ENCODE results near the gene CACFD1. TPM values are rescaled to one million over a fixed set of nuclear protein-coding genes. Genes with fewer than 3 reads are reported as not detected.

Gene CACFD1
- total RNA-seq, 1 experiment from 2014 or later = 27.0 TPM

DNA sequence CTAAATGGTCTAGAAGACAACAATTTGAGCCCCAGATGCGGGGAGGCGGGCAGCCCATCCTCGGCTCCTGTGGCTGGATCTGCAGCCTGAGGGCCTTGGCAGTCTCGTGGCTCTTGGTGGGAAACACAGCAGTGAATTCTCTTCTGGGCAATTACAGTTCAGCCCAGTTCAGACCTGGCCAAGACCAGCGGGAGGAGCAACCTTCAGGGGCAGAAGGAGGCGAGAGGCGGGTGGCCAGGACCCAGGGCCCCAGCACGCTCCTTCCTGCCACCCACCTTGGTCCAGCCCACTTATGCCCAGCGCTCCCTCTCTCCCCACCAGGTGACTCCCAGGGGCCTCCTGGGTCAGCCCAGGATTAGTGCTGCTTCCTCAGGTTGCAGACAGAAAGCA is 57.2 kb downstream of the CACFD1 start:
- no peaks in the 10 kb centered on the region for H3K4me1 ChIP-seq
- H3K9me3 ChIP-seq = no peaks in the 10 kb centered on the region
- H3K27me3 ChIP-seq (replicated peaks; ENCODE audit: control insufficient read depth, insufficient read depth, low read length) = no peaks in the 10 kb centered on the region
- intact Hi-C loops (cut with micrococcal nuclease; ENCODE audit: unreplicated experiment) = no loop called here
- Mint-ChIP-seq H3K27ac (ENCODE audit: unreplicated experiment) (no peak overlapping the region), H3K27me3 (ENCODE audit: insufficient read depth, unreplicated experiment) (no peaks in the 10 kb centered on the region), H3K9me3 (ENCODE audit: unreplicated experiment) (no peaks in the 10 kb centered on the region), H3K4me1 (ENCODE audit: low read depth, unreplicated experiment) (no peaks in the 10 kb centered on the region), H3K36me3 (ENCODE audit: insufficient read depth, unreplicated experiment) (no peaks in the 10 kb centered on the region), H3K4me3 (ENCODE audit: unreplicated experiment) (no peak overlapping the region)
- BruUV-seq (replicated peaks) = no TSS peak
- no peak overlapping the region for H3K4me3 ChIP-seq (ENCODE audit: low read depth, low read length)
- CTCF ChIA-PET = no interaction called here
- DNase-seq = no peak
- TF ChIP-seq, protein P1, sequence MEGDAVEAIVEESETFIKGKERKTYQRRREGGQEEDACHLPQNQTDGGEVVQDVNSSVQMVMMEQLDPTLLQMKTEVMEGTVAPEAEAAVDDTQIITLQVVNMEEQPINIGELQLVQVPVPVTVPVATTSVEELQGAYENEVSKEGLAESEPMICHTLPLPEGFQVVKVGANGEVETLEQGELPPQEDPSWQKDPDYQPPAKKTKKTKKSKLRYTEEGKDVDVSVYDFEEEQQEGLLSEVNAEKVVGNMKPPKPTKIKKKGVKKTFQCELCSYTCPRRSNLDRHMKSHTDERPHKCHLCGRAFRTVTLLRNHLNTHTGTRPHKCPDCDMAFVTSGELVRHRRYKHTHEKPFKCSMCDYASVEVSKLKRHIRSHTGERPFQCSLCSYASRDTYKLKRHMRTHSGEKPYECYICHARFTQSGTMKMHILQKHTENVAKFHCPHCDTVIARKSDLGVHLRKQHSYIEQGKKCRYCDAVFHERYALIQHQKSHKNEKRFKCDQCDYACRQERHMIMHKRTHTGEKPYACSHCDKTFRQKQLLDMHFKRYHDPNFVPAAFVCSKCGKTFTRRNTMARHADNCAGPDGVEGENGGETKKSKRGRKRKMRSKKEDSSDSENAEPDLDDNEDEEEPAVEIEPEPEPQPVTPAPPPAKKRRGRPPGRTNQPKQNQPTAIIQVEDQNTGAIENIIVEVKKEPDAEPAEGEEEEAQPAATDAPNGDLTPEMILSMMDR (IDR thresholded peaks at IDR 0.05; ENCODE audit: insufficient read depth in 1 of 2, low read depth in 1 of 2, low read length in 1 of 2, severe bottlenecking in 1 of 2, unreplicated experiment in 1 of 2) = no peak
- POLR2A ChIA-PET = no interaction called here
- no peaks in the 10 kb centered on the region for H3K36me3 ChIP-seq (ENCODE audit: control insufficient read depth, insufficient read depth, low read length)

- Mint-ChIP-seq H3K9me3 (ENCODE audit: unreplicated experiment) (no peaks in the 10 kb centered on the region), H3K4me1 (ENCODE audit: low read depth, unreplicated experiment) (no peaks in the 10 kb centered on the region), H3K27ac (ENCODE audit: unreplicated experiment) (no peak overlapping the region), H3K27me3 (ENCODE audit: insufficient read depth, unreplicated experiment) (no peaks in the 10 kb centered on the region), H3K4me3 (ENCODE audit: unreplicated experiment) (no peak overlapping the region), H3K36me3 (ENCODE audit: insufficient read depth, unreplicated experiment) (no peaks in the 10 kb centered on the region)
- TF ChIP-seq, protein P1 (IDR thresholded peaks at IDR 0.05; ENCODE audit: insufficient read depth in 1 of 2, low read depth in 1 of 2, low read length in 1 of 2, severe bottlenecking in 1 of 2, unreplicated experiment in 1 of 2) = no peak
- Histone ChIP-seq H3K4me3 (ENCODE audit: low read depth, low read length) (no peak overlapping the region), H3K27me3 (replicated peaks; ENCODE audit: control insufficient read depth, insufficient read depth, low read length) (no peaks in the 10 kb centered on the region), H3K4me1 (no peaks in the 10 kb centered on the region), H3K36me3 (ENCODE audit: control insufficient read depth, insufficient read depth, low read length) (no peaks in the 10 kb centered on the region), H3K9me3 (no peaks in the 10 kb centered on the region)
- ChIA-PET CTCF (no interaction called here), POLR2A (no interaction called here)
- no TSS peak for BruUV-seq (replicated peaks)
- intact Hi-C loops (cut with micrococcal nuclease; ENCODE audit: unreplicated experiment) = no loop called here
- no peak for DNase-seq
Observed at GRCh38 chr9:133517711-133518110, 57.9 kb downstream of the CACFD1 start.

- no peak overlapping the region for H3K4me3 ChIP-seq (ENCODE audit: low read depth, low read length)
- Mint-ChIP-seq H3K36me3 (ENCODE audit: insufficient read depth, unreplicated experiment) (no peaks in the 10 kb centered on the region), H3K4me3 (ENCODE audit: unreplicated experiment) (no peak overlapping the region), H3K27ac (ENCODE audit: unreplicated experiment) (no peak overlapping the region), H3K9me3 (ENCODE audit: unreplicated experiment) (no peaks in the 10 kb centered on the region), H3K27me3 (ENCODE audit: insufficient read depth, unreplicated experiment) (no peaks in the 10 kb centered on the region), H3K4me1 (ENCODE audit: low read depth, unreplicated experiment) (no peaks in the 10 kb centered on the region)
- ChIA-PET POLR2A (interaction anchor here (0.5 kb wide), 1 partner anchor 344 kb away, joined by 4 read pairs; no protein-coding TSS in a partner anchor), CTCF (no interaction called here)
- no peaks in the 10 kb centered on the region for H3K36me3 ChIP-seq (ENCODE audit: control insufficient read depth, insufficient read depth, low read length)
- intact Hi-C loops (cut with micrococcal nuclease; ENCODE audit: unreplicated experiment) = no loop called here
- TF ChIP-seq, protein P1 (IDR thresholded peaks at IDR 0.05; ENCODE audit: insufficient read depth in 1 of 2, low read depth in 1 of 2, low read length in 1 of 2, severe bottlenecking in 1 of 2, unreplicated experiment in 1 of 2) = no peak
- DNase-seq = no peak
- no peaks in the 10 kb centered on the region for H3K4me1 ChIP-seq
- BruUV-seq (replicated peaks) = no TSS peak
- no peaks in the 10 kb centered on the region for H3K9me3 ChIP-seq
- H3K27me3 ChIP-seq (replicated peaks; ENCODE audit: control insufficient read depth, insufficient read depth, low read length) = no peaks in the 10 kb centered on the region
Observed at GRCh38 chr9:133518200-133518599, 58.4 kb downstream of the CACFD1 start.
